Right lobe of liver (tissue), 4 donors: ENCODE data around the gene USF2.

Source experiments
- POLR2A ChIP-seq: fragments of 450-650 bp; IDR thresholded peaks from one replicate; pipeline ENCODE4 v1.6.1; 2017; ENCODE audit warnings: antibody characterized with exemption, mild to moderate bottlenecking
- TF ChIP-seq, protein P1 (sequence below), 4 donors: fragments of 200-600 bp in 3 of 4; fragments of 450-650 bp in 1 of 4; IDR thresholded peaks; one replicate each; pipeline versions ENCODE4 v1.5.1 to v1.8.0; 2016 to 2022; ENCODE audit warnings: antibody characterized with exemption in 4 of 4, mild to moderate bottlenecking in 2 of 4
- donor health status: DM: no; HTN: no; CAD: no.
- donor health status: DM: no; HTN: no; CAD: no.
- donor health status: DM: no; HTN: yes; CAD: no.

DNA sequence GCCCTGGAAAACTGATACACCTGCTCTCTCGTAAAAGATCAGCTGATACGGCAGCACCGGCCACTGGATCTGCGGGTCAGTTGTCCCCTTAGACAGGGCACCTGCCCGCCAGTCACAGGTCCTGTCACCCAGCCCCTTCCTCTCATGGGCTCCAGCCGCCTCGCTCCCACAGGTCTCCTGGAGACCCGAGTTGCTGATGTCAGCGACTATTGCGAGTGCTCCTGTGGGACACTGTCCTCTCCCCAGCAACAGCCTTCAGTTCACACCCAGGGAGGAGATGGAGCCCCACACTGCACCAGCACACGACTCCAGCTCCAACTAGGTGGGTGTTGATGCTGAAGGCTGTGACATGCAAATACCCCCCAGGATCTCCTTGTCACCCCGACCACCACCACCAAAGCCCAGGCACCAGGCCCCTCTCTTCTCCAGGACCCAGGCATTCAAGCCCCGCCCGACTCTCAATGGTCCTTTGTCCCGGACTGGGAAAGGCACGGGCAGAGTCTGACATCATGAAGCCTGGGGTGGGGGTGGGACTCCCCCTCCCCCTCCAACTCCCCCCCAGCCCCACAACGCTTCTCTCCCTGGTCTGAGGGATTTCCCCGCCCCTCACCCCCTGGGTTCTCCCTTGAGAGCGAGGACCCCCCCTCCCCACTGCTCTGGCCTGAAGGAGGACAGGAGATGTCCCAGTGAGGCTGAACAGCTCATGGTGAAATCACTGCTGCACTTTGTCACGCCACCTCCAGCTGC lies 21.8 kb downstream of the USF2 start:
- TF ChIP-seq POLR2A: no peak
- TF ChIP-seq, protein P1, sequence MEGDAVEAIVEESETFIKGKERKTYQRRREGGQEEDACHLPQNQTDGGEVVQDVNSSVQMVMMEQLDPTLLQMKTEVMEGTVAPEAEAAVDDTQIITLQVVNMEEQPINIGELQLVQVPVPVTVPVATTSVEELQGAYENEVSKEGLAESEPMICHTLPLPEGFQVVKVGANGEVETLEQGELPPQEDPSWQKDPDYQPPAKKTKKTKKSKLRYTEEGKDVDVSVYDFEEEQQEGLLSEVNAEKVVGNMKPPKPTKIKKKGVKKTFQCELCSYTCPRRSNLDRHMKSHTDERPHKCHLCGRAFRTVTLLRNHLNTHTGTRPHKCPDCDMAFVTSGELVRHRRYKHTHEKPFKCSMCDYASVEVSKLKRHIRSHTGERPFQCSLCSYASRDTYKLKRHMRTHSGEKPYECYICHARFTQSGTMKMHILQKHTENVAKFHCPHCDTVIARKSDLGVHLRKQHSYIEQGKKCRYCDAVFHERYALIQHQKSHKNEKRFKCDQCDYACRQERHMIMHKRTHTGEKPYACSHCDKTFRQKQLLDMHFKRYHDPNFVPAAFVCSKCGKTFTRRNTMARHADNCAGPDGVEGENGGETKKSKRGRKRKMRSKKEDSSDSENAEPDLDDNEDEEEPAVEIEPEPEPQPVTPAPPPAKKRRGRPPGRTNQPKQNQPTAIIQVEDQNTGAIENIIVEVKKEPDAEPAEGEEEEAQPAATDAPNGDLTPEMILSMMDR (IDR thresholded peaks at IDR 0.05): no peak
